ENCODE measurements around the gene ZFPM1. TPM values are rescaled to one million over a fixed set of nuclear protein-coding genes. Genes with fewer than 3 reads are reported as not detected.

ZFPM1 gene
- total RNA-seq, 1 donor from 2014 or later, result 0.79 TPM

GRCh38 chr16:88525663-88525990, 72.5 kb downstream of the ZFPM1 start:
- Histone ChIP-seq H3K4me3 (ENCODE audit: low read depth, low read length) (no peak overlapping the region), H3K36me3 (ENCODE audit: control insufficient read depth, insufficient read depth, low read length) (no peaks in the 10 kb centered on the region), H3K27me3 (ENCODE audit: control insufficient read depth, insufficient read depth, low read length) (peaks cover 2% of the 10 kb centered on the region)
- DNase-seq (ENCODE audit: low read depth), result no peak
- no peak for FAIRE-seq
- TF ChIP-seq CTCF (IDR thresholded peaks at IDR 0.05; ENCODE audit: insufficient read depth, low read length, severe bottlenecking), result no peak

GRCh38 chr16:88526008-88526905, 73.2 kb downstream of the ZFPM1 start:
- no peak for FAIRE-seq

GRCh38 chr16:88526906-88527185, 73.8 kb downstream of the ZFPM1 start:
- FAIRE-seq, result no peak
- no peak for TF ChIP-seq CTCF (IDR thresholded peaks at IDR 0.05; ENCODE audit: insufficient read depth, low read length, severe bottlenecking)

More at GRCh38 chr16:88526008-88526905, 73.2 kb downstream of the ZFPM1 start:
- Histone ChIP-seq H3K27me3 (ENCODE audit: control insufficient read depth, insufficient read depth, low read length) (peaks cover 2% of the 10 kb centered on the region), H3K36me3 (ENCODE audit: control insufficient read depth, insufficient read depth, low read length) (no peaks in the 10 kb centered on the region), H3K4me3 (ENCODE audit: low read depth, low read length) (no peak overlapping the region)
- no peak for TF ChIP-seq CTCF (IDR thresholded peaks at IDR 0.05; ENCODE audit: insufficient read depth, low read length, severe bottlenecking)
- no peak for DNase-seq (ENCODE audit: low read depth)

GRCh38 chr16:88527186-88527936, 74.3 kb downstream of the ZFPM1 start:
- no peaks in the 10 kb centered on the region for H3K36me3 ChIP-seq (ENCODE audit: control insufficient read depth, insufficient read depth, low read length)
- no peak overlapping the region for H3K4me3 ChIP-seq (ENCODE audit: low read depth, low read length)
- H3K27me3 ChIP-seq (ENCODE audit: control insufficient read depth, insufficient read depth, low read length), result peaks cover 2% of the 10 kb centered on the region
- FAIRE-seq (no peak), DNase-seq (ENCODE audit: low read depth) (peak; percentile 16)
- peak; percentile 92 for TF ChIP-seq CTCF (IDR thresholded peaks at IDR 0.05; ENCODE audit: insufficient read depth, low read length, severe bottlenecking)

More at GRCh38 chr16:88526906-88527185, 73.8 kb downstream of the ZFPM1 start:
- Histone ChIP-seq H3K27me3 (ENCODE audit: control insufficient read depth, insufficient read depth, low read length) (peaks cover 2% of the 10 kb centered on the region), H3K36me3 (ENCODE audit: control insufficient read depth, insufficient read depth, low read length) (no peaks in the 10 kb centered on the region), H3K4me3 (ENCODE audit: low read depth, low read length) (no peak overlapping the region)
- DNase-seq (ENCODE audit: low read depth), result no peak

- no peak for FAIRE-seq
- no peaks in the 10 kb centered on the region for H3K36me3 ChIP-seq (ENCODE audit: control insufficient read depth, insufficient read depth, low read length)
- DNase-seq (ENCODE audit: low read depth), result no peak
- TF ChIP-seq CTCF (IDR thresholded peaks at IDR 0.05; ENCODE audit: insufficient read depth, low read length, severe bottlenecking), result no peak
- H3K27me3 ChIP-seq (ENCODE audit: control insufficient read depth, insufficient read depth, low read length), result peaks cover 2% of the 10 kb centered on the region
- H3K4me3 ChIP-seq (ENCODE audit: low read depth, low read length), result no peak overlapping the region
Observed at GRCh38 chr16:88527937-88528743, 75.1 kb downstream of the ZFPM1 start.

Data from bronchial epithelial cell (primary cell).